ENCODE data around the gene FCHSD2. TPM values are rescaled to one million over a fixed set of nuclear protein-coding genes. Genes with fewer than 3 reads are reported as not detected.
A peak's percentile ranks its signal among the peaks of the same experiment; 100 is the strongest.

FCHSD2 gene
- total RNA-seq, 6 experiments from 2014 or later, result 10.8 to 25.9 (median 17.8) TPM

DNA sequence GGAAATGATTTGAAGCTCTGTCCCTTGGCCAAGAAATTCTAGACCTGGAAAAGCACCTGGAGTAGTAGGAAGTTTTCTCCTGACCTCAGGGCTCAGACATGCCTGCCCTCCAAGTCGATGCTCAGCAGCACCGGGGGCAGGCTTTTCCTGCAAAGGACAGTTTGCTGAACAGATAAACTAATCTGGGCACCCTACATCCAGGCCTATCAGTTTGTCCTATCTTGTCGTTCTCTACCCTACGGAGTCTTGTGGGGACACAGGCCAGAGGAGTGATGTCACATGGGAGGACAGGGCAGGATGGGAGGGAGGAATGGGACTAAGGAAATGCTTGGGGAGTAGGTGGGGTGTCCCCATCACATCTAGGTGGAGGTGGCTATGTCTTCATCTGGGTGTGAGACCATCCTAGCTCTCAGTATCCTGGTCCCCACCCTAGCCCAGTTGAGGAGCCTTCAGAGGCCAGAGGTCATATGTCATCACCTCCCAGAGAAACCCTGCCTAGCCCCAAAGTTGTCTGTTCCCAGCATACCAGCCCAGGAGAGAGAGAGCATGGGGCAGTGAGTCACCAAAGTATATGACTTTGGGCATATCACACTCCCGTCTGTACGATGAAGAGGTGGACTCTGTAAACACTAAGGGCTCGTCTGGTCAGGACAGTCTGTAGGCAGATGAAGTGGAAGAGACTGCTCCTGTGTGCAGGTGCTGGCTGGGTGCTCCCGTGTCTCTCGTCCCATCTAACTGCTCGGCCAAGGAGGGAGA lies 18.1 kb upstream of the FCHSD2 start:
- no peak overlapping the region for H3K27ac ChIP-seq

DNA sequence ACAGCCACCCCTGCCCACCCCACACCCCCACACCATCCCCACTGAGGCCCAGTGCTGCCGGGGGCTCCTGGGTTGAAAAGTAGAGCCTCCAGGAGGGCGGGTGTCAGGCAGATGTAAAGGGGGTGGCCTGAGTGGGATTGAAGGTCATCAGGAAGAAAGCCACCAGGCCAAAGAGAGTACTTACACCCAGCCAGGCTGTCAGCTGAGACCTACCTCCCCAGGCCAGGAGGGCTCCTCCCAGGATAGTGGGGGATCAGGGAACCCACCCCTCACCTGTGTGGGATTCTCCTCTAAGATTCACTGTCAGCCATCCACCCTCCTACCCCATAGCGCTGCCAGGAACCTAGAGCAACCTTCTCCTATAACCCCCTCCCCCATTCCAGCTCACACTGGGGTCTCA lies 17.2 kb upstream of the FCHSD2 start:
- Histone ChIP-seq H3K4me3 (no peak overlapping the region), H3K27me3 (no peaks in the 10 kb centered on the region), H3K9me3 (no peaks in the 10 kb centered on the region), H3K27ac (peak overlapping the region in 2 of 3 donors; percentile 11 to 22), H3K36me3 (no peaks in the 10 kb centered on the region), H3K4me1 (peaks cover 0 to 17% (median 0%) of the 10 kb centered on the region in 4 donors)
- ATAC-seq, result no peak
- intact Hi-C loops (cut with DNase I), result no loop called here
- WGBS (ENCODE audit: insufficient coverage, low coverage, low lambda C conversion rate, missing lambda C conversion rate), result no CpG with 5 or more reads among the region's 3 CpGs
- peak in 1 of 3 donors; percentile 30 for DNase-seq
- TF ChIP-seq CTCF (IDR thresholded peaks at IDR 0.05) (no peak), POLR2A (IDR thresholded peaks at IDR 0.05) (no peak)

More for the DNA sequence above, 18.1 kb upstream of the FCHSD2 start:
- DNase-seq (peak in 1 of 3 donors; percentile 35), ATAC-seq (no peak)
- Histone ChIP-seq H3K4me3 (no peak overlapping the region), H3K27me3 (no peaks in the 10 kb centered on the region), H3K4me1 (peaks cover 0 to 13% (median 0%) of the 10 kb centered on the region in 4 donors), H3K9me3 (no peaks in the 10 kb centered on the region), H3K36me3 (no peaks in the 10 kb centered on the region)
- WGBS (ENCODE audit: insufficient coverage, low coverage, low lambda C conversion rate, missing lambda C conversion rate), result 84% methylated on average over 7 of the region's 10 CpGs
- no peak for TF ChIP-seq CTCF (IDR thresholded peaks at IDR 0.05)
- no peak for TF ChIP-seq POLR2A (IDR thresholded peaks at IDR 0.05)
- intact Hi-C loops (cut with DNase I), result no loop called here

DNA sequence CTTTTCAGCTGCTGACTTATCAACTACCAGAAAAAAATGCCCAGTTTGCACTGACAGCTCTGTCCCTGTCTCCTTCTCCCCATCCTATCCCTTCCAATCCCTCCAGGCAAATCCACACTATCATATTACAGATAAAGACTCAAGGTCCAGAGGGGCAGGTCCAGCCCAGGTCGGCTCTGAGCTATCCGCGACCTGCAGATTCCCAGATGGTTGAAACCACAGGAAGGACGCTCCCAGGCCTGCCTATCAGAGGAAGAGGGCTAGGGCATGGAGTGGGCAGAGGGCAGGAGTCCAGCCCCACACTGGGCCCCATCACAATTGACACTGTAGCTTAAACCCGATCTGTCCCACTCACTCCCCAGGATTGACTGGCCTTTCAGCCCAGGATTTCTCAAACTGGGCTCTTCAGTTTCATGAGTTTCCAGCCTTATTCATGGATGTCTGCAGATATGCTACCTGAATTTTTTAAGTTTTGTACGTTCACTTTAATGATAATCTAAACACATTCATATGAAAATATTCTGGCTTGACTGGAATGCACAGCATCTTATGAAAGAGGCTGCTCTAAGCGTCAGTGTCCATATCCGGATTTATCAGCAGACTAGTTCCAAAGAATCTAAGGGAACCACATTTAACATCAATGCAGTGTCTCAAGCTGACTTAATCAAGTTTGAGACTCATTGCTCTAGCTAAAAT lies 16.4 kb upstream of the FCHSD2 start:
- peak in 3 of 4 donors; percentile 29 to 55 (median 37) for ATAC-seq
- intact Hi-C loops (cut with DNase I), result no loop called here
- H3K27me3 ChIP-seq, result no peaks in the 10 kb centered on the region
- no peak for TF ChIP-seq POLR2A (IDR thresholded peaks at IDR 0.05)
- TF ChIP-seq CTCF (IDR thresholded peaks at IDR 0.05), result no peak
- H3K4me1 ChIP-seq, result peaks cover 0 to 22% (median 0%) of the 10 kb centered on the region in 4 donors
- no peaks in the 10 kb centered on the region for H3K36me3 ChIP-seq
- 59% methylated on average over 4 of the region's 8 CpGs for whole genome bisulfite sequencing (ENCODE audit: insufficient coverage, low coverage, low lambda C conversion rate, missing lambda C conversion rate)
- H3K9me3 ChIP-seq, result no peaks in the 10 kb centered on the region
- H3K27ac ChIP-seq, result peak overlapping the region in 2 of 3 donors; percentile 11 to 22
- DNase-seq, result peak in 1 of 3 donors; percentile 42
- H3K4me3 ChIP-seq, result no peak overlapping the region

DNA sequence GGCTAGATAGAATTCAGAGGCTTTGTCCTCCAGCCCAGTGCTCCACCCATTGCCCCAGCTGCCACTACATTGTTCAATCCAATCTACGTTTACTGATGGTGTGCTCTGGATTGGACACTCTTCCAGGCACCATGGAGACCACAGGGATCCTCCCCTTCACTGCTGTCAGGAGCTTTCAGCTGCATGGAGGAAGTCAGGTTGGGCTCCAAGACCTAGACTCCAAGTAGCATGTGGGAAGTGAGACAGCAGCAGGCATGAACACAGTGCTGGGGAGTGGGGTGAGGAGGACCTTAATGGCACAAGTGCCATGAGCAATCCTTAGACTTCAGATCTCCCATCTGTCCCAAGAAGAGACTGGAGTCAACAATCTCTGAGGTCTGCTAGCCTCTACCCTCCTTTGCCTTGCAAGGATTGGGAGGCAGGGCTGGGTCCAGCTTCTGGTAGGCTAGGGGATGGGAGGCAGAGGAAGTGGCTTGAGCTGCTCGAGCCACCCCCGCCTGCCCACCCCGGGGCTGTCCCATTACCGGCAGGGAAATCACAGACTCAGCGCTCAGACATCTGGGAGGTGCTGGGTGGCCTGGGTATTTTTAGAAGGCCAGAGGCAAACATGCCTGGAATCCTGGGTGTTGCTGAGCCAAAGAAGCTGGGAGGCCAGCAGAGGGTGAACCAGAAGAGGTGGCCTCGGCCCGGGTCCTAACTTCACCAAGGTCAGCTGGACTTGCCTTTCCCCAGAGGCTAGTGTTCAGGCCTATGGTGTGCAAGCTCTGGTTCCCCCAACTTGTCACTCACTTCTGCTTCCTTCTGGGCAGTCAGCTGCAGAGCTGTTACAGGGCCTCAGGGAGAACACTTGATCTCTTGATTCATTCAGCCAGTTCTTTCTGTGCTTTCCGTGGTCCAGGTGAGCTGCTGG lies 15.2 kb upstream of the FCHSD2 start:
- H3K9me3 ChIP-seq, result no peaks in the 10 kb centered on the region
- no peaks in the 10 kb centered on the region for H3K36me3 ChIP-seq
- 61% methylated on average over 2 of the region's 9 CpGs for WGBS (ENCODE audit: insufficient coverage, low coverage, low lambda C conversion rate, missing lambda C conversion rate)
- DNase-seq (peak in 1 of 3 donors; percentile 49), ATAC-seq (peak; percentile 42 to 61 (median 48))
- H3K4me3 ChIP-seq, result no peak overlapping the region
- TF ChIP-seq POLR2A (IDR thresholded peaks at IDR 0.05) (no peak), CTCF (IDR thresholded peaks at IDR 0.05) (no peak)
- no peaks in the 10 kb centered on the region for H3K27me3 ChIP-seq
- peaks cover 0 to 26% (median 0%) of the 10 kb centered on the region in 4 donors for H3K4me1 ChIP-seq
- intact Hi-C loops (cut with DNase I), result no loop called here
- H3K27ac ChIP-seq, result peak overlapping the region in 1 of 3 donors; percentile 17
